HG03139 (cell line): ENCODE data around the gene TIAM1.

Experiments used
- ATAC-seq: cut with Tn5 transposase; IDR thresholded peaks from one replicate; pipeline ENCODE4 v1.9.1; 2021; ENCODE audit not compliant: unreplicated experiment

TIAM1 gene

DNA sequence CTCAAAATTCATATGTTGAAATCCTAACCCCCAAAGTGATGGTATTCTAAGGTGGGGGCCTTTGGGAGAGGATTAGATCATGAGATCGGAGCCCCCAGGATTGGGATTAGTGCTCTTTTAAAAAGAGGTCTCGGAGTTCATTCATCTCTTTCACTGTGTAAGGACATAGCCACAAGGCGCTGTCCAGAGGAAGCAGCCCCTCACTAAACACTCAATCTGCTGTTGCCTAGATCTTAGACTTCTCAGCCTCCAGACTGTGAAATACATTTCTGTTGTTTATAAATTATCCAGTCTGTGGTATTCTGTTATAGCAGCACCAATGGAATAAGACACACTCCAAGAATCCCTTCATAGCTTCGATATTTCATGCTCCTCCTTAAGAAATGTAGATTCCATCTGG lies 12.4 kb upstream of the TIAM1 start:
- no peak for ATAC-seq

DNA sequence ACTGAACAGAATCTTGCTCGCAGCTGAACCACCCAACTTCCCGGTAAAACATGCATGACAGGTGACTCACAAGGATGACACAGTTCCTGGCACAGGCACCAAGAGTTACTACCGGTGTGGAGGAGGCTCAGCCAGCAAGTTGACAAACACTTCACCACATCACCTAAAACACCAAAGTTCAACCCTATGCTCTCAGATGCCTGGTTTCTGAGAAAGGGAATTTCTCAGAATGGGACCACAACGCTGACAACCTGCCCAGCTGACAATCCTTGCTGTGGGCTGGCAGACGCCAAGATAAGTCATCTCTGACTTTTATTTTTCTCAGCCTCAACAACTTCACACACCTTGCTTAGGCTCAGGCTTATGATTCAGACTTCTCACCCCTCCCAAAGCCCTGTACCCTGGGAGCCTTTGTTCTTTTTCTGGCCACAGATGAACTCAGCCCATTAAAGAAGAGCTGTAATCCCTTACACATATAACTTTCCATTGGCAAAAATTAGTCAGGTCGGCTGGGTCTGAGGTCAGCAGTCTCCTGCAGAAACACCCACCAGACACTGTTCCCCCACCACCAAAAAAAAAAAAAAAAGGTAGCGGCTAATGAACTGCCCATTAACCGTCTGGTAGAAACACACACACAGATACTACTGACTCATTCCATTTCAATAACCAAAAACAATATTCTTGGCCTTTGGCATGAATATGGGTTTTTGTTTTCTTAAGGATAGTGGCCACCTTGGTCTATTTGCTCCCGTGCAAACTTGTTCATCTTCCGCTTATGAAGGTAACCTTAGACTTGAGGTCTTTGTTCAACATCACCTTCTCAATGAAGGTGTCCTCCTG lies 10.8 kb upstream of the TIAM1 start:
- no peak for ATAC-seq

DNA sequence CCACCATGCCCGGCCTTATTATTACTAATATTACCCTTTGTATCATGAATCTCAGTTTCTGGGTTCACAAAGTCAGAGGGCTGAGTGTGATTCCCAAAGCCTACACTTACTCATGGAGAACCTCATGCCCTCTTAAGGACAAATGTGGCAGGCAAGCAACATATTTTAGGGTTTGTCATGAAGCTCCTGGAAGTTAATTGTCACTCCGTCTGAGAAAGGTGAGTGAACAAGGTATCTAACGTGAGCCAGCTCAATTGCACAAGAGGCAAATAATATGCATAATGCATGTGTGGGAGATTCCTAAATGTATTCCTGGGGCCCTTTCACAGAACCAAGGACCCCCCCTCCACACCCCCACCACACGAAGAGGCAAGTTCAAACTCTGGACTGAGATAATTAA lies 10.1 kb upstream of the TIAM1 start:
- no peak for ATAC-seq

DNA sequence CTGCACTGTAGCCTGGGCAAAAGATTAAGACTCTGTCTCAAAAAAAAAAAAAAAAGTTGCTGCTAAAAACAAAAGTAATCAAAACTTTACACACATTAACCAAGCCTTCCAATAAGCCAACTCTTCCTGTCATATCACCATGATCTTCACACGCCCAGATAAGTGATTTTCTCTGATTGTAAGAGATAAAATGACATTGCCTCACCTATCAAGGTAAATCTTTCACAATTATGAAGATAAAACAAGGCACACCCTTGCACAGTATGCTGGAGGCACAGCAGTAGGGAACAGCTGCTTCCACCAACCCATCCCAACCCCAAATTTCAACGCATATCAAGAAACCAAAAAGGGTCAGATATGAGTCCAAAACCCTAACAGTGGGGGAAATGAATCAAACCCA lies 8.8 kb upstream of the TIAM1 start:
- ATAC-seq: no peak

DNA sequence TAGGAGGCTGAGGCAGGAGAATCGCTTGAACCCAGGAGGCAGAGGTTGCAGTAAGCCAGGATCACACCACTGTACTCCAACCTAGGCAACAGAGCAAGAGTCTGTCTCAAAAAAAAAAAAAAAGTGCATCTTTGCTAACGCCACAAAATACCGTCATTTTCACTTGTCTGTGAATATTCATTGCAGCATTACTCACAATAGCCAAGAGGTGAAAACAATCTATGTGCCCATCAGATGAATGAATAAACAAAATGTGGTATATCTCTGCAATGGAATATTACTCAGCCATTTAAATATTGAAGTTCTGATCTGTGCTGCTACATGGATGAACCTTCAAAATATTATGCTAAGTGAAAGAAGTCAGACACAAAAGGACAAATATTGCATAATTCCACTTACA lies 7.9 kb upstream of the TIAM1 start:
- ATAC-seq: no peak

DNA sequence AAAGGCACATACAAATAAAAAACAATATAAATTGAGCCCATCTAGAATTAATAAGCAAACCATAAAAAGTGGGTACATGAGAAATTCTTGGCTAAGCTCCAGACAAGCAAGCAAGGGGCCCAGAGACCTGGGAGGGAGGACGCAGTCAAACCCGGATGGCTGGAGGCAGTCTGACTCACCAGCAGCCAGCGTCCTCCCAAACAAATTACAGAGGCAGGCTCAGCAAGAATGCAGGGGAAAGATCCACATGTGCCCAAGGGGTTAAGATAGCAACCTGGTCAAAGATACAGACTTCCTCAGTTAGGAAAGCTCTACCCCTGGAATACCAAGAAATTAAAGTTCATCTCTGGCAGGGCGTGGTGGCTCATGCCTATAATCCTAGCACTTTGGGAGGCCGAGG lies 7.4 kb upstream of the TIAM1 start:
- no peak for ATAC-seq

DNA sequence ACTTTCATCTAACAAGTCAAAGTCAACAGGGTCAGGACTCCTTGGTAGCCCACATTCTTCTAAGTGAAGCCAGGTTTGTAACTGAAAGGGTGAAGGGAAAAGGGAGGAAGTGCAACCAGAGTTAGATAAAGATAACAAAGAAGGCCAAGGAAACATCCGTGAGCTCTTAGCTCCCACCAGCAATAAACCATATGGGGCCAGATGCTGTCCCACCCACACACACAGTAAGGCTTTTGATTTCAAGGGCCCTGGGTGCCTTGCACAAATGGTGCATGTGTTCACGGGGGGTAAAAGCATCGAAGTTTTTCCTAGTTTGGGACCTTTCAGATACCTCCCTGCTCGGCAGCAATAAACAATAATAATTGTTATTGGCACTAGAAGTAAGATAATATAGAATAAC lies 5.1 kb upstream of the TIAM1 start:
- ATAC-seq: no peak

DNA sequence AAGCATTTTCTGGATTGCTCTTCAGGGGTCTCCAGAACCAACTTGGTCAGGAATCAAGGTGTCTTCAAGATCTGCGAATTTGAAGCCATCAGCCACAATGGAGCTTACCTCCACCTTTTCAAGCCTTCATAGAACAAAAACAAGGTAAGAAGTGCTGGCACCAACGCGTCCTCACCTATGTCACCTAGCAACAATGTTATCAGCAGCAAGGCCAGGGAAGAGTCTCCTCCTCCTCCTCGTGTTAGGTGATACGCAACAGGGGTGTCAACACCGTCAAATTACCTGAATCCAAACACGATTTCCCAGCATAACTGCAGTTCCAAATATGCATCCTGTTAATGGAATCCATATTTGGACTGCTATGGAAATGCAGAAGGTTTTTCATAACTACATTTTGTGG lies 4.1 kb upstream of the TIAM1 start:
- ATAC-seq: no peak

DNA sequence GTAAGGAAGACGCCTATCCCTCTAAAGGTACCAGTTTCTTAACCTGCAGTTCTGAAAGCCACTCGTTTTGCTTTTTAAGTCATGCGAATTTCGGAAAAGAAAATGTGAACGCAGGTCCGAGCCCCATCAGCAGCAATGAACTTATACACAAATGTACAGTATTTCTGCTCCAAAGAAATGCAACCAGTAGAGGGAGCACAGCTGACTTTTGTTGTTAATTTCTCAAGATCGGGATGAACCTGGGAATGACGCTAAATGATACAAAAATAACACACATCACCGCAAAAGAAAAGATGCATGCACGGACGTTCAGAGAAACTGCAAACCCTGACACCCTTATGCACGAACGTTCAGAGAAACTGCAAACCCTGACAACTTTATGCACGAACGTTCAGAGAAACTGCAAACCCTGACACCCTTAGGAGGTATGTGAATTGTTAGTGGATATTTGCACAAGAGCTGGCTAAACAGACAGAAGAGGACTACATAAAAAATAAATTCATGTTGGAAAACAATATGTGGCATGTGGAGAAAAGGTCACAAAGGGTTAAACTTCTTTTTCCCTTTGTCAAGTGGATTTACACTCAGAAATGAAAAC lies 3.5 kb upstream of the TIAM1 start:
- ATAC-seq: no peak

DNA sequence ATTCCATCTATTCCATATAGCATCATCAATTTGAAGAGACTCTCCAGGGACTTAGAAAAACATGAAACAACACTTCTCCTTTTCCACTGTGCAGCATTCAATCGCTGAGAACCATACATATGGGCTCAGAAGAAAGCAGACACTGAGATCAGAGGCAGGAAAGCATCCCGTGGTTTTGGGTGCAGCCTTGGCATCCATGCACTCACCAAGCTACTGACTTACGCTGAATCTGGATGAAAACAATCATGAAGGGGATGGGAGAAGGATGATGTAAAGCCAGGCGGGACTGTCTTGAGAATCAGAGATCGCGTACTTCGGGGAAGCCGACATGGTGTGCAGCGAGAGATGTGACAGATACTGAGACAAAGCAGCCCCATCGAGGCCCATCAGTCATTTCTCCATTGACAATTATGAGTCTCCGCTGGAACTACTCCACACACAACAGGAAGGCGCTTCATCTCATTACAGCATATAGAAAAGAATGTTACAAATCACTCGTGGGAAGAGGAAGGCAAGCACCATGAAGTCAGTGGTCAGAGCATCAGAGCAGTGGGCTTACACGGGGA lies 2.3 kb upstream of the TIAM1 start:
- no peak for ATAC-seq

DNA sequence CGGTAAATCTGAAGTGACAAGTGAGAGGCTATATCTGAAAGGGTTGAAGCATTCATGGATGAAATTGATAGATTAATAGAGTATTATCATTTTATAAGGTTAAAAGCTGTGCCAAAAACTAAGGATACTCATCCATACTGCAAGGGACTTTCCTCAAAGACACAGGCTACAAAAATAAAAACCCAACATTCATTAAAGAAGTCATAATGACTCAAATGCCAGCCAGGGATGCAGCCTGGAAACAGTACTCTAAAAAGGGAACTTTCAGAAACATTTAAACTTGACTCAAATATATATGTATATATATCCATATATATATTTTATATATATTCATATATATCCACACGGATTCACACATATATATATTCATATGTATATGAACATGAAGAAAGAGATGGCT lies 1.1 kb upstream of the TIAM1 start:
- no peak for ATAC-seq

DNA sequence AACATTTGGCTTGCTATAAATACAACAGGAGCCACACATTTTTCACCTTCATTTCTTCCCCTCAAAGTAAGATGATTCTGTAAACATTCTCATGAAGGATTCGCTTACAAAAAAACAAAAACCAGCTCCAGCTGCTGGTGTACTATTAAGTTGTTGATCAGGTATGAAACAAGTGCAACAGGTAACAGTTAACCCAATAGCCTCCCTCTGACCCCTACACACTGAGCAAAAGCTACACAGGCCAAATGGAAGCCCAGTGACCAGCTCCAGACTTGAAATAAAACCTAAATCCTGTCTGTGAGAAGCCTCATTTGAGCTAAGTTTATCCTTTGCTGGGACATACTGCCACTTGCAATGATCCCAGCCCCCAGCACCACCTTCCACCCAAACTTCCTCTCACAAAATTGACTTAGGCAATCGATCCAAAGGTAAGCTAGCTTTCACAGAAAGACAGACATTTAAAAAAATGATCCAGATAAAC lies 991 bp downstream of the TIAM1 start:
- no peak for ATAC-seq

DNA sequence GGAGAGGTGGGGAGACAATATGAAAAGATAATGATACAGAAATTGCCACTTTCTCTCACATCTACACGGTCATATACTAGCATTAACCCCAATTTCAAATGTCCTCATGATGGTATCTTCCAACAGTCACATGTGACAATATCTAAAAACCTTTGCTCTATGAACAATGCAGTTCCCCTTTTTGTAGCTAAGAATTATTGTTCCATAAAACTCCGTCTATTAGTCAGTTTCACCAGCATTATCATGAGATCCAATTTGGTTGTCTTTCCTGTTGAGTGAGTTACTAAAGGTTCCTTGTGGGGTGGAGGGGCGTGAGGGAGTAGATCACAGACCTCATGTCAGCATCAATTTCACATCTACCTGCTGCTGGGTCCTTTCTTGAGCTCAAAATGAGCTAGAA lies 1.7 kb downstream of the TIAM1 start:
- no peak for ATAC-seq

DNA sequence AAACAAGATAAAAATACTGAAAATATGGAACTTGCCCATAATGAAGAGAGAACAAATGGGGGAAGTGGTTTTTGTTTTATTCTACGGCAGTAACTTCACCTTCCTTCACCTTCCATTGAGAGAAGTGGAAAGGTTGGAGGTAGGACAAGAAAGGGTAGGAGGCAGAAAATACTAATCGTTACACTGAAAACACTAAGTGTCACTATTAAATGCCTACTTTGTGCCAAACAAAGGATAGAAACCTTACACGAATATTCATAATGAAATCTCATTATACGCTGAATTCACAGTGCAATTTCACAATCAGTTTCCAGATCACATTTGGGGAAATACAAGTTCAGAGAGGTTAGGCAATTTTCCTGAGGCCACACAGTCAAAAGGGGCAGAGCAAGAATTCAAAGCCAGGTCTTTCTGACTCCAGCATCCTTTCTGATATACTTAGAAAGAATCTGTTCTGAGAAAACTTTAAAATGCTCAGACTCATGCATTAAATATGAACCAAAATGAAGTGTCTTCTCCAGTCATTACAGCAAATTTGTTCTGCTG lies 3.0 kb downstream of the TIAM1 start:
- ATAC-seq: no peak

DNA sequence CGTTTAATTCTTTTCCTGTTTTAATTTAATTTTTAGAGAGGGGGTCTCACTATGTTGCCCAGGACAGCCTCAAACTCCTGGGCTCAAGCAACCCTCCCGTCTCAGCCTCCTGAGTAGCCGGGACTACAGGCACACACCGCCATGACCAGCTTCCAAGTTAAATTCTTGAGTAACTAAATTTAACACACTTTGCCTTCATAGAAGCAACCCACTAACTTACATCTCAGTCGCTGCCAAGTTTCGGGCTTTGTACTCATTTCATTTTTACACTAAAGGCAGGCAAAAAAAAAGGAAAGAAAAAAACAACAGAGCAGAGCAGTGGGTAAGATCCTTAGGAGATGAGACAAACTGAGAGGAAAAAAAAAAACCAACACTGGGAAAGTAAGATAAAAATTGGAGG lies 3.5 kb downstream of the TIAM1 start:
- no peak for ATAC-seq

DNA sequence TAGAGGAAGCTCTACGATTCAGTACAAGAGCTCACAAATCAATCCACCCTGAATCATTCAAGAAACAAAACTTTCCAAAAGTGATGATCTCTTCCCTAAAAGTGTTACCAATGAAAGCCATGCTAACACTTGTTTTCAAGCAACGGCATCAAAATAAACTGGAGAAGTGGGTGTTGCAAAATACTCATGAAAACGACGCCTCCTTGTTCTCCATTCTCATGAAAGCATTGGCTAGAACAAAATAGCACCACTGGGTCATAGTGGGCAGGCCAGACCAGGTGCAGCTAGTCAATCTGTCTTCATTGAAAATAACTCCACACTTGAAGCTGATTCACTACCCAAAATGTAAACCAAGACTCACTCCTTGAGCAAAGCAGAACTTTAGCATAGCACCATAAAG lies 4.3 kb downstream of the TIAM1 start:
- ATAC-seq: no peak

DNA sequence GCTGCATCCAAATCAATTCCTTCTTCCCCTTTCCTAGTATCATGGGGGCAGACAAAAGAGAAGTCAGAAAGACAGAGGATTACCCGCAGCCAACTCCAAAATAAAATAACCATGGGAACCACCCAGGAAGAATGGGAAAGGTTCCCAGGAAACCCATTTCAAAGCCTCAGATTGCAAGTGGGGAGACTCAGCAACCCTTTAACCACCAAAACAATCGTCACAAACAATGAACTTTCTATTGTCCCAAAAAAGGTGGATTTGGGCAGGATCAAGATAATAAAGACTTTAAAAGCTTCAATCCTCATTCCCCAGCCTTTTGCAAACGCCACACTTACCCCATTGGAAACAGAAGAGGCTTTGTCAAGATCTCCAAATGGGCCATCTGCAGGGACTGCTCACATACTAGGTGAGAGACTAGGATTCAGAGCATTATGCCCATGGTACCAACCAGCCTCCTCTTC lies 5.1 kb downstream of the TIAM1 start:
- no peak for ATAC-seq

DNA sequence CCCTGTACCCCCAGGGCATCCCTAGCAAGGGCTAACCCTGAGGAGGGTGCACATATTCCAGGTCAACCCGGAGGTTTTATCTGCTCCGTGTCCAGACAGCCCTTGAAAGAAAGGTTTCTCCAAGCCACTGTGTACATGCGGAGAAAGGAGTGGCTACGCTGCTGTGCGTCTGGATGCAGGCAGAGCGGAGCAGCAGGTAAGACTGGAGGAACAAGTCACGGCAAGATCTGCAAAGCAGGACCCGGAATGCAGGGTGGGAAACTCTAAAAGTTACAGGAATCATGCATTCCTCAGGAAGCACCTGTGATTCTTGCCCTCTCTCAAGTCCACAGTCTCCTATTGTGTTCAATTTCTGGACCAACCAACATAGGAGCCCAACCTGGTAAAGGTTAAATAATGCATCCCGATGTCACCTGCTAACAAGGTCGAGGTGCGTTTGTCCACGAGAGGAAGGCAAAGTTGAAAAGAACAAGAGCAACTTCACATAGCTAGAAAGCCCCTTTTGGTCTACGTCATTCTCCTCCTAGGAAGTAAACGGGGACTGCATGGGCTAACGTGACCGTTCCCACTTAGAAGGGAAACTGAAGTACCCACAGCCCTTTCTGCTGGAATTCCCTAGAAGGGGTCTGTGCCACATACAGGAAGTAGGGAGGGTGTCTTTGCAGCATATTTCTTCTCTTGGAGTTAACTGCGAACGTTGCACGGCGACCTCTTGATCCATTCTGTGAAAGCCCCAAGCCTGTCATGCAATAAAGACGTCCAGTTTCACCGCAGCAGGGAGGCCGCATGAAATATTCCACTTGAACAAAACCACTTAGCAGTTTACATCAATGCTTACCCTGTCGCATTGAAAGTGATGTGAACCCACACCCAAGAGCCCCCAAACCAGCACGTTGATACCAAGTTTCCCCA lies 5.8 kb downstream of the TIAM1 start:
- ATAC-seq: no peak

DNA sequence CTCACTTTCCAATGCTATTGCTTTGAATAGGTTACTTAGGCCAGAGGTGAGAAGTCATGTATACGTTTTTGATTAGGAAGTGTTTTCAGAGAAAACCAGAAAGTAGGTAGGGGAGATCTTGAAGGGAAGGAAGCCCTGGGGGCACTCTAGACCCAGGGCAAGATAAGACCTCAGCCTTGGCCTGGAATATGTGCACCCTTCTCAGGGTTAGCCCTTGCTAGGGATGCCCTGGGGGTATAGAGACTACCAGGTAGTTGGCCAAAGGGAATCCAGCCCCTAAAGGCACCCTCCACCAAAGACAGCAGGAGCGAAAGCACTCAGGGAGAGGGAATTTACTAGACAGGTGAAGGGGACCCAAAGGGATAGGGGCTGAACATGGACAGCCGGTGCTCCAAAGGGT lies 7.0 kb downstream of the TIAM1 start:
- ATAC-seq: no peak

DNA sequence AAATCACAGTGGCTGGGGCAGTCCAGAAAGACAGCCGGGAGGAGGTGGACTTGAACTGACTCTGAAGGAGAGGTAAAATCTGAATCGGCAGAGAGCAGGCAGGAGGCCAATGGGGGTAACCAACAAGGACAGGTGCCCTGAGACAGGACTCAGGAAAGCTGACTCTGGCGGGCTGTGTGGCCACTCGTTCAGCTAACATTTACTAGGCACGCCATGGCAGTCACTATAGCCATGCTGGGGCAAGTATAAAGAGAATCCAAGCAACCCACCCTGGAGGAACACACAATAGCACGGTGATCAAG lies 7.4 kb downstream of the TIAM1 start:
- no peak for ATAC-seq
